GM08714 (cell line): ENCODE results near the gene CAND2.
"Not testable (repeated sequence)": the region's sequence is repeated elsewhere in the genome, so short reads cannot be mapped to it uniquely, and the experiment has no call there.

Source experiments
- H3K4me3 ChIP-seq: fragments of 200-500 bp; sonication (Bioruptor generic); 2 replicates; pipeline ENCODE4 v1.5.1; 2014; ENCODE audit warnings: mild to moderate bottlenecking, low read length, inconsistent platforms
- ZNF274 ChIP-seq: IDR thresholded peaks from 2 replicates; pipeline ENCODE4 v1.6.1; 2012; ENCODE audit warnings: mild to moderate bottlenecking, low read depth, low read length

CAND2 gene

GRCh38 chr3:12866836-12867235 lies 70.4 kb downstream of the CAND2 start:
- no peak for TF ChIP-seq ZNF274

GRCh38 chr3:12868039-12869034 lies 71.9 kb downstream of the CAND2 start:
- H3K4me3 ChIP-seq = no peak overlapping the region; the same call in 1 of the 2 replicates
- no peak for TF ChIP-seq ZNF274

More at GRCh38 chr3:12866836-12867235, 70.4 kb downstream of the CAND2 start:
- no peak overlapping the region for H3K4me3 ChIP-seq

- no peak for TF ChIP-seq ZNF274
- H3K4me3 ChIP-seq = no peak overlapping the region; the same call in 1 of the 2 replicates
These were observed 72.6 kb downstream of the CAND2 start for GRCh38 chr3:12869035-12869621.

- no peak for TF ChIP-seq ZNF274
- no peak overlapping the region for H3K4me3 ChIP-seq
These were observed 74.5 kb downstream of the CAND2 start for GRCh38 chr3:12870942-12871341.

GRCh38 chr3:12871404-12871983 lies 75.0 kb downstream of the CAND2 start:
- no peak overlapping the region for H3K4me3 ChIP-seq
- TF ChIP-seq ZNF274 = no peak

- no peak for TF ChIP-seq ZNF274
- no peak overlapping the region for H3K4me3 ChIP-seq
These were observed 79.7 kb downstream of the CAND2 start for GRCh38 chr3:12875857-12876836.

GRCh38 chr3:12877040-12877439 lies 80.6 kb downstream of the CAND2 start:
- H3K4me3 ChIP-seq = no peak overlapping the region
- no peak for TF ChIP-seq ZNF274

GRCh38 chr3:12878141-12878574 lies 81.7 kb downstream of the CAND2 start:
- no peak overlapping the region for H3K4me3 ChIP-seq
- TF ChIP-seq ZNF274 = no peak

- H3K4me3 ChIP-seq = not testable (repeated sequence)
These were observed 82.3 kb downstream of the CAND2 start for GRCh38 chr3:12878758-12879157.

GRCh38 chr3:12879191-12879815 lies 82.8 kb downstream of the CAND2 start:
- no peak for TF ChIP-seq ZNF274
- H3K4me3 ChIP-seq = no peak overlapping the region

GRCh38 chr3:12881858-12882257 lies 85.4 kb downstream of the CAND2 start:
- not testable (repeated sequence) for H3K4me3 ChIP-seq

- no peak for TF ChIP-seq ZNF274
- H3K4me3 ChIP-seq = no peak overlapping the region
These were observed 86.1 kb downstream of the CAND2 start for GRCh38 chr3:12882336-12883310.
